Psoas muscle (tissue), 8 donors: ENCODE measurements around the gene CLIP3. TPM values are rescaled to one million over a fixed set of nuclear protein-coding genes. Genes with fewer than 3 reads are reported as not detected.

ENCODE experiments used
- ATAC-seq, 4 donors: fragments of 200-7000 bp; cut with Tn5 transposase; one replicate each; pipeline ENCODE4 v1.9.1; 2020; ENCODE audit warnings: moderate library complexity in 3 of 4, mild to moderate bottlenecking in 2 of 4
- DNase-seq, 2 donors: peaks; one replicate each; pipeline ENCODE4 v3.0.0-alpha.2; 2020
- H3K27ac ChIP-seq: fragments of 200-600 bp; one replicate; pipeline ENCODE4 v1.8.0; 2022
- H3K27me3 ChIP-seq, 3 donors: fragments of 200-600 bp in 1 of 3; one replicate each; pipeline versions ENCODE4 v1.6.1 to v1.8.0; 2013 to 2022; ENCODE audit warnings: low read length in 2 of 3, mild to moderate bottlenecking in 2 of 3, moderate library complexity in 1 of 3; ENCODE audit not compliant: insufficient read depth in 3 of 3
- H3K36me3 ChIP-seq, 2 donors: fragments of 200-600 bp in 1 of 2; one replicate each; pipeline versions ENCODE4 v1.6.1 to v1.8.0; 2013 to 2022; ENCODE audit warnings: low read depth in 1 of 2, mild to moderate bottlenecking in 1 of 2, moderate library complexity in 1 of 2; ENCODE audit not compliant: insufficient read depth in 1 of 2
- H3K4me1 ChIP-seq: fragments of 200-600 bp; one replicate; pipeline ENCODE4 v1.8.0; 2022
- H3K4me3 ChIP-seq: fragments of 200-600 bp; one replicate; pipeline ENCODE4 v1.8.0; 2022; ENCODE audit warnings: mild to moderate bottlenecking
- H3K9me3 ChIP-seq: fragments of 200-600 bp; one replicate; pipeline ENCODE4 v1.8.0; 2022
- CTCF ChIP-seq: fragments of 200-600 bp; IDR thresholded peaks from one replicate; pipeline ENCODE4 v1.8.0; 2022; ENCODE audit warnings: antibody characterized with exemption
- WGBS, 3 donors: extraction: QIAGEN DNeasy Blood & Tissue Kit; methylation state at CpG; one replicate each; pipeline versions ENCODE4 v1.1.6 to v1.1.7; 2013; 5-methylcytosine and 5-hydroxymethylcytosine counted together
- intact Hi-C, 2 donors: fragments of 100-400 bp; cut with DNase I; formaldehyde crosslinking; loops; one replicate each; pipeline versions ENCODE4 v1.11.0 to v1.14.2; 2022
- polyA plus RNA-seq, 3 donors: library from polyadenylated mRNA; stranded (reverse); fragments of 200-250 nt; gene quantifications; one replicate each; pipeline ENCODE4 v1.2.3, GENCODE V29; 2013
- total RNA-seq, 4 donors: library from RNA; stranded (reverse); fragmentation: NEBNext Ultra II Directional in 2 of 4; extraction: Animal tissue kit (Norgen Biotek cat#: 25700) in 2 of 4; gene quantifications; one replicate each; pipeline versions ENCODE4 v1.2.1 to v1.2.4, GENCODE V29; 2021 to 2023
- donor health status: healthy with polysubstance abuse.
- donor health status: DM: no; HTN: no; CAD: no; lungs with moderate emphysema.
- donor health status: Bipolar disorder and iron deficiency.
- donor health status: healthy.
- donor health status: DM: yes; HTN: yes; CAD: no.
- donor health status: DM: no; HTN: no; CAD: no.
- donor health status: DM: no; HTN: no; CAD: no.
- donor health status: DM: yes; HTN: yes; CAD: no.

The CLIP3 gene
- total and polyA plus RNA-seq, 7 donors = 0.51 to 3.9 (median 1.2) TPM

- DNase-seq = no peak
- WGBS, 3 donors = 25 to 30% (median 28%) methylated on average over 5 of the region's 5 CpGs
- H3K36me3 ChIP-seq = no peaks in the 10 kb centered on the region
- ATAC-seq = no peak
- H3K9me3 ChIP-seq = no peaks in the 10 kb centered on the region
- H3K27ac ChIP-seq = no peak overlapping the region
- peaks cover 0 to 17% (median 14%) of the 10 kb centered on the region in 3 donors for H3K27me3 ChIP-seq
- no peak overlapping the region for H3K4me3 ChIP-seq
- no peak for TF ChIP-seq CTCF
- intact Hi-C loops = no loop called here
- no peaks in the 10 kb centered on the region for H3K4me1 ChIP-seq
Observed at GRCh38 chr19:35978271-35978670, 54.4 kb downstream of the CLIP3 start.

GRCh38 chr19:35977446-35978222 lies 55.0 kb downstream of the CLIP3 start:
- no peak overlapping the region for H3K4me3 ChIP-seq
- H3K9me3 ChIP-seq = no peaks in the 10 kb centered on the region
- peaks cover 0 to 17% (median 14%) of the 10 kb centered on the region in 3 donors for H3K27me3 ChIP-seq
- DNase-seq (no peak), ATAC-seq (no peak)
- TF ChIP-seq CTCF = no peak
- intact Hi-C loops = no loop called here
- no peaks in the 10 kb centered on the region for H3K4me1 ChIP-seq
- H3K36me3 ChIP-seq = no peaks in the 10 kb centered on the region
- H3K27ac ChIP-seq = no peak overlapping the region
- 42 to 49% (median 48%) methylated on average over 14 of the region's 14 CpGs for WGBS, 3 donors

- Histone ChIP-seq H3K27ac (no peak overlapping the region), H3K27me3 (peaks cover 0 to 17% (median 14%) of the 10 kb centered on the region in 3 donors), H3K4me3 (no peak overlapping the region), H3K36me3 (no peaks in the 10 kb centered on the region), H3K4me1 (no peaks in the 10 kb centered on the region), H3K9me3 (no peaks in the 10 kb centered on the region)
- WGBS, 3 donors = 30 to 35% (median 33%) methylated on average over 5 of the region's 5 CpGs
- intact Hi-C loops = no loop called here
- no peak for TF ChIP-seq CTCF
- no peak for ATAC-seq
- no peak for DNase-seq
Observed at GRCh38 chr19:35975608-35976214, 57.0 kb downstream of the CLIP3 start.

GRCh38 chr19:35973487-35973886 lies 59.2 kb downstream of the CLIP3 start:
- Histone ChIP-seq H3K27ac (no peak overlapping the region), H3K36me3 (no peaks in the 10 kb centered on the region), H3K9me3 (no peaks in the 10 kb centered on the region), H3K4me1 (no peaks in the 10 kb centered on the region), H3K27me3 (peaks cover 0 to 5% (median 5%) of the 10 kb centered on the region in 3 donors), H3K4me3 (no peak overlapping the region)
- no peak for TF ChIP-seq CTCF
- intact Hi-C loops = no loop called here
- DNase-seq (no peak), ATAC-seq (no peak)
- WGBS, 3 donors = 19 to 28% (median 22%) methylated on average over 8 of the region's 8 CpGs
